ENCODE data around the gene ZNF800.
"Not testable (repeated sequence)": the region's sequence is repeated elsewhere in the genome, so short reads cannot be mapped to it uniquely, and the experiment has no call there.

Gene ZNF800

DNA sequence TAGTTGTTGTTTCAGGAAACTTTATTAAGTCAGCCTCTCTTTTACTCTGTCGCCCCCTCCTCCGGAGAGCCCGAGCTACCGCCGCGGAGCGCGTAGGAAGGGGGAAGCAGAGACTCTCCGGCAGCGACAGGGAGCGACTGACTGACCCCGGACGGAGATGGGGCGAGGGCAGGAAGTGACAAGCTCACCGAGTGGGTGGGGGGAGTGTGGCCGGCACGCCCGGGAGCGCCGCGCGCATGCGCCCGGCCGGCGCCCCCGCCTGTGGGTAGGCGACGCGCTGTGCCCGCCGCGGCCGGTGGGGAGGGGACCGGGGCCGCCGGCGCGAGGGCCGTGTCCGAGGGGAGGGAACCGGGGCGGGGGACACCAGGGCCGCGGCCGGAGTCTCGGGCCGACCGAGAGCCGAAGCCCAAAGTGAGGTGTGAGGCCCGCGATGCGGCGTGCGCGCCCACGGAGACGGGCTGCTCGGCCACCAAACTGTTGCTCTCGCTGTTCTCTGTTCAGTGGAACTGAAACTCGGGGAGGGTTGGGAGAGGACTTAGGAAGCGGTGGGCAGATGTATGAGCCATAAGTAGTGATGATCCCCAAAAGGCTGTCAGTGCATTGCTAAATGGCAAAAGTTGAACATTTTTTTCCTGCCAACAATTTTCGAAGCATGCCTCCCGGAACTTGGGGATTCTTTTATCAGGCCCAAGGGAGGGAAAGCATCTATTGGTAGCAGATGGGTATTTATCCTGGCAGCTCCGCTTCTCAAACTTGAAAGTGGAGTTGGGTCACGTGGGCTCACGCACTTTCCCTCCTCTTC, at the start of gene ZNF800:
ZNF800 (minus strand) TSS at position 143 of the 802 bp plus-strand sequence. CDS start 1,151 bp downstream, outside the sequence.
- DNase-seq = peak; percentile 56 to 94 (median 86)

- no peak for DNase-seq
These were observed 47.7 kb upstream of the ZNF800 start for GRCh38 chr7:127440206-127440605.

- no peak for DNase-seq
These were observed 46.3 kb upstream of the ZNF800 start for GRCh38 chr7:127438836-127439235.

GRCh38 chr7:127437837-127438236, 45.3 kb upstream of the ZNF800 start:
- DNase-seq = no peak

GRCh38 chr7:127437241-127437640, 44.7 kb upstream of the ZNF800 start:
- no peak for DNase-seq

DNA sequence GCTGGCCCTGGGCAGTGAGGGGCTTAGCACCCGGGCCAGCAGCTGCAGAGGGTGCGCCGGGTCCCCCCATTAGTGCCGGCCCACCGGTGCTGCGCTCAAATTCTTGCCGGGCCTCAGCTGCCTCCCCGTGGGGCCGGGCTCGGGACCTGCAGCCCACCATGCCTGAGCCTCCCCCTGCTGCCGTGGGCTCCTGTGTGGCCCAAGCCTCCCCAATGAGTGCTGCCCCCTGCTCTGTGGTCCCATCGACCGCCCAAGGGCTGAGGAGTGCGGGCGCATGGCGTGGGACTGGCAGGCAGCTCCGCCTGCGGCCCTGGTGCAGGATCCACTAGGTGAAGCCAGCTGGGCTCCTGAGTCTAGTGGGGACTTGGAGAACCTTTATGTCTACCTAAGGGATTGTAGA, 36.8 kb upstream of the ZNF800 start:
- not testable (repeated sequence) for DNase-seq

- DNase-seq = no peak
These were observed 26.7 kb upstream of the ZNF800 start for GRCh38 chr7:127419196-127419595.

- DNase-seq = no peak
These were observed 26.0 kb upstream of the ZNF800 start for GRCh38 chr7:127418459-127418858.

GRCh38 chr7:127417346-127417745, 24.8 kb upstream of the ZNF800 start:
- no peak for DNase-seq

- no peak for DNase-seq
These were observed 22.7 kb upstream of the ZNF800 start for GRCh38 chr7:127415060-127415742.

GRCh38 chr7:127413962-127414361, 21.5 kb upstream of the ZNF800 start:
- no peak for DNase-seq

DNA sequence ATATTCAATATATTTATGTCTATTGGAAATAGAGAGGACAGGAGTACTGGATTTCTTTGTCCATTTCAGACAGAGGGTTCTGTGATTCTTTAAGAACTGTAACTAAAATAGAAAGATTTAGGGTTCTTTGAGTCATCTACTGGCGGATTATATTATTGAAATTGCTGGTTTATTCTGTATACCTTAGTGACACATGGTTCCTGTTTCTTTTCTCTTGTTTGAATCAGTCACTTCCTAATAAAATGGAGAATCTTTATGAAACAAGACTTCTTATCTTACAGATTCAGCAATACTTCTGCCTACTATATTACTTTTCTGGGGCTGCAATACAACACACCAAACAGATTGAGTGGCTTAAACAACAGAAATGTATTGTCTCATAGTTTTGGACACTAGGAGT, 20.8 kb upstream of the ZNF800 start:
- DNase-seq = no peak

- DNase-seq = no peak
These were observed 18.7 kb upstream of the ZNF800 start for GRCh38 chr7:127411176-127411575.

- no peak for DNase-seq
These were observed 17.1 kb upstream of the ZNF800 start for GRCh38 chr7:127409629-127410028.

GRCh38 chr7:127404286-127405072, 12.0 kb upstream of the ZNF800 start:
- DNase-seq = no peak

GRCh38 chr7:127396184-127396583, 3.7 kb upstream of the ZNF800 start:
- no peak for DNase-seq

DNA sequence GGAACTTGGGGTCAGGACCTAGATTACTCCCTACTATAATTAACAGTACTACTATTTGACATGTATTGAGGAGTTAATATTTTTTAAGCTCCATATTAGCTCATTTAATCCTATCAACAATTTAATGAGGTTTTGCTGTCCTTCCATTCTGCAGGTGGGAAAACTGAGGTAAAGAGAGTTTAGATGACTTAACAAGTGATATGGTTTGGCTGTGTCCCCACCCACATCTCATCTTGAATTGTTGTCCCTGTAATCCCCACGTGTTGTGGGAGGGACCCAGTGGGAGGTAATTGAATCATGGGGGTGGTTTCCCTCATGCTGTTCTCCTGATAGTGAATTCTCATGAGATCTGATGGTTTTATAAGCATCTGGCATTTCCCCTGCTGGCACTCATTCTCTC, 2.6 kb upstream of the ZNF800 start:
- not testable (repeated sequence) for DNase-seq

DNA sequence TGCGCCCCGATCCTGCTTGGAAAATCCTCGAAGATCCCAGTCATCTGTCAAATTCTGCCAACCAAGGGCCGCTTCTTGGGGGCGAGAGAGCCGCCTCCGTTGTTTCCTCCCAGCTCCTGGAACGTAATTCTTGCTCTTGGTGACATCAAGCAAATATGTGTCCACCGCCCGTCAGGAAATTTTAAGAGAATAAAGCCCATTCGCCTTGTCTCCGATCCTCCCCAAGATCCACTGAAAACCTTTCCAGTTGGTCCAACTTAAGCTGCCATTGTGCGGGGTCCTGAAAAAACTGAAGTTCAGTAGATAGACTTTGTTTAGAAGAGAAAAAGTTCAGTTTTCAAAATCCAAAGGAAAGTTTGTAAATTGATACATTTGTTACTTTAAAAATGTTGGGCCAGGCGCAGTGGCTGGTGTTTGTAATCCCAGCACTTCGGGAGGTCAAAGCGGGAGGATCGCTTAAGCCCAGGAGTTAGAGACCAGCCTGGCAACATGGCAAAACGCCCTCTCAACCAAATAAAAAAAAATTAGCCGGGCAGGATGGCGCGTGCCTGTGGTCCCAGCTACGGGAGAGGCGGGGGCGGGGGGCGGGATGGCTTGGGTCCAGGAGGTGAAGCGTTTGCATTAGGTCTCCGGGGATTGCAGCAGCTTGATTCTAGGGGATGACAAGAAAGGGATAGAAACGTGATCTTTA, 1.0 kb upstream of the ZNF800 start:
- peak in 12 of 51 donors; percentile 3 to 57 (median 16) for DNase-seq

GRCh38 chr7:127392182-127392565, 334 bp downstream of the ZNF800 start:
- DNase-seq = peak in 17 of 51 donors; percentile 20 to 70 (median 56)

GRCh38 chr7:127391591-127392181, 822 bp downstream of the ZNF800 start:
- peak in 16 of 51 donors; percentile 4 to 59 (median 24) for DNase-seq
